Measurements from ENCODE around the gene TCP10L. TPM values are rescaled to one million over a fixed set of nuclear protein-coding genes. Genes with fewer than 3 reads are reported as not detected.

The TCP10L gene
- total and polyA plus RNA-seq, 4 donors = 1.1 to 8.0 (median 2.8) TPM

DNA sequence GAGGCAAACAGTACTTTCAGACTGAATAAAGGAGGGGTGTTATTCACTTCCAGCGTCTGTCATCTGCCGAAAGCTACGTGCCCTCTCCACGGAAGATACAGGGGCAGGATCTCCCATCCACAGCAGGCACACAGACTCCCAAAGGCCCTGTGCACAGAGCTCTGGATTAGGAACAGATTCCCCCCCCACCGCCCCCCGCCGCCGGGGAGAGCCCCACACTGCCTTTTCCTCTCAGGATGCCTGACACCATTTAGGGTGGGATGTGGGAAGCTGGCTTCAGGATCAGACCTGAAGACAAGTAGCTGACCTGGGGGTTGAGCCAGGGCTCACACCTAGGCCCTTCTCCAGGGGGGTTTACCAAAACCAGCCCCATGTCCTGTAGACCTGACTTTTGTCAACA, 8.4 kb upstream of the TCP10L start:
- Histone ChIP-seq H3K27ac (ENCODE audit: low read depth in 1 of 2, low read length in 2 of 2) (peak overlapping the region; percentile 51 to 81), H3K9me3 (ENCODE audit: control insufficient read depth in 4 of 4, low read length in 3 of 4) (no peaks in the 10 kb centered on the region), H3K27me3 (ENCODE audit: control insufficient read depth in 4 of 4, insufficient read depth in 4 of 4, low read length in 3 of 4) (no peaks in the 10 kb centered on the region), H3K4me1 (ENCODE audit: control insufficient read depth in 4 of 4, insufficient read depth in 4 of 4, low read length in 3 of 4) (peaks cover 7 to 40% (median 31%) of the 10 kb centered on the region in 4 donors), H3K9ac (ENCODE audit: low read depth in 1 of 2, low read length in 2 of 2) (no peak overlapping the region), H3K36me3 (ENCODE audit: control insufficient read depth in 4 of 4, insufficient read depth in 3 of 4, low read depth in 1 of 4, low read length in 3 of 4) (no peaks in the 10 kb centered on the region), H3K4me3 (ENCODE audit: low read depth in 1 of 3, low read length in 3 of 3) (no peak overlapping the region)
- WGBS = 67% methylated on average over 8 of the region's 8 CpGs
- DNase-seq (ENCODE audit: low spot score) = no peak
- TF ChIP-seq FOXA2 (IDR thresholded peaks at IDR 0.05) = no peak
- no peak for TF ChIP-seq HNF4A (conservative IDR thresholded peaks at IDR 0.05)
- TF ChIP-seq FOXA1 (IDR thresholded peaks at IDR 0.05) = no peak
- no peak for TF ChIP-seq YY1 (IDR thresholded peaks at IDR 0.05)
- TF ChIP-seq HNF4G (IDR thresholded peaks at IDR 0.05) = no peak
- TF ChIP-seq, protein P1, sequence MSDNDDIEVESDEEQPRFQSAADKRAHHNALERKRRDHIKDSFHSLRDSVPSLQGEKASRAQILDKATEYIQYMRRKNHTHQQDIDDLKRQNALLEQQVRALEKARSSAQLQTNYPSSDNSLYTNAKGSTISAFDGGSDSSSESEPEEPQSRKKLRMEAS (IDR thresholded peaks at IDR 0.05) = no peak
- TF ChIP-seq GABPA (IDR thresholded peaks at IDR 0.05 in 1 of 2, conservative IDR thresholded peaks at IDR 0.05 in 1 of 2) = no peak
- TF ChIP-seq JUND (IDR thresholded peaks at IDR 0.05) = no peak
- no peak for TF ChIP-seq NR2F2 (IDR thresholded peaks at IDR 0.05)
- no peak for TF ChIP-seq TAF1 (conservative IDR thresholded peaks at IDR 0.05)
- TF ChIP-seq EGR1 (IDR thresholded peaks at IDR 0.05; ENCODE audit: low read depth in 2 of 2) = no peak
- no peak for TF ChIP-seq RAD21 (IDR thresholded peaks at IDR 0.05)
- TF ChIP-seq, protein P2, sequence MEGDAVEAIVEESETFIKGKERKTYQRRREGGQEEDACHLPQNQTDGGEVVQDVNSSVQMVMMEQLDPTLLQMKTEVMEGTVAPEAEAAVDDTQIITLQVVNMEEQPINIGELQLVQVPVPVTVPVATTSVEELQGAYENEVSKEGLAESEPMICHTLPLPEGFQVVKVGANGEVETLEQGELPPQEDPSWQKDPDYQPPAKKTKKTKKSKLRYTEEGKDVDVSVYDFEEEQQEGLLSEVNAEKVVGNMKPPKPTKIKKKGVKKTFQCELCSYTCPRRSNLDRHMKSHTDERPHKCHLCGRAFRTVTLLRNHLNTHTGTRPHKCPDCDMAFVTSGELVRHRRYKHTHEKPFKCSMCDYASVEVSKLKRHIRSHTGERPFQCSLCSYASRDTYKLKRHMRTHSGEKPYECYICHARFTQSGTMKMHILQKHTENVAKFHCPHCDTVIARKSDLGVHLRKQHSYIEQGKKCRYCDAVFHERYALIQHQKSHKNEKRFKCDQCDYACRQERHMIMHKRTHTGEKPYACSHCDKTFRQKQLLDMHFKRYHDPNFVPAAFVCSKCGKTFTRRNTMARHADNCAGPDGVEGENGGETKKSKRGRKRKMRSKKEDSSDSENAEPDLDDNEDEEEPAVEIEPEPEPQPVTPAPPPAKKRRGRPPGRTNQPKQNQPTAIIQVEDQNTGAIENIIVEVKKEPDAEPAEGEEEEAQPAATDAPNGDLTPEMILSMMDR (IDR thresholded peaks at IDR 0.05; ENCODE audit: low read depth, low read length, missing input control) = no peak
- TF ChIP-seq, protein P3, sequence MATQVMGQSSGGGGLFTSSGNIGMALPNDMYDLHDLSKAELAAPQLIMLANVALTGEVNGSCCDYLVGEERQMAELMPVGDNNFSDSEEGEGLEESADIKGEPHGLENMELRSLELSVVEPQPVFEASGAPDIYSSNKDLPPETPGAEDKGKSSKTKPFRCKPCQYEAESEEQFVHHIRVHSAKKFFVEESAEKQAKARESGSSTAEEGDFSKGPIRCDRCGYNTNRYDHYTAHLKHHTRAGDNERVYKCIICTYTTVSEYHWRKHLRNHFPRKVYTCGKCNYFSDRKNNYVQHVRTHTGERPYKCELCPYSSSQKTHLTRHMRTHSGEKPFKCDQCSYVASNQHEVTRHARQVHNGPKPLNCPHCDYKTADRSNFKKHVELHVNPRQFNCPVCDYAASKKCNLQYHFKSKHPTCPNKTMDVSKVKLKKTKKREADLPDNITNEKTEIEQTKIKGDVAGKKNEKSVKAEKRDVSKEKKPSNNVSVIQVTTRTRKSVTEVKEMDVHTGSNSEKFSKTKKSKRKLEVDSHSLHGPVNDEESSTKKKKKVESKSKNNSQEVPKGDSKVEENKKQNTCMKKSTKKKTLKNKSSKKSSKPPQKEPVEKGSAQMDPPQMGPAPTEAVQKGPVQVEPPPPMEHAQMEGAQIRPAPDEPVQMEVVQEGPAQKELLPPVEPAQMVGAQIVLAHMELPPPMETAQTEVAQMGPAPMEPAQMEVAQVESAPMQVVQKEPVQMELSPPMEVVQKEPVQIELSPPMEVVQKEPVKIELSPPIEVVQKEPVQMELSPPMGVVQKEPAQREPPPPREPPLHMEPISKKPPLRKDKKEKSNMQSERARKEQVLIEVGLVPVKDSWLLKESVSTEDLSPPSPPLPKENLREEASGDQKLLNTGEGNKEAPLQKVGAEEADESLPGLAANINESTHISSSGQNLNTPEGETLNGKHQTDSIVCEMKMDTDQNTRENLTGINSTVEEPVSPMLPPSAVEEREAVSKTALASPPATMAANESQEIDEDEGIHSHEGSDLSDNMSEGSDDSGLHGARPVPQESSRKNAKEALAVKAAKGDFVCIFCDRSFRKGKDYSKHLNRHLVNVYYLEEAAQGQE (IDR thresholded peaks at IDR 0.05) = no peak
- TF ChIP-seq RXRA (IDR thresholded peaks at IDR 0.05) = no peak
- TF ChIP-seq SP1 (IDR thresholded peaks at IDR 0.05) = no peak
- TF ChIP-seq, protein P4, sequence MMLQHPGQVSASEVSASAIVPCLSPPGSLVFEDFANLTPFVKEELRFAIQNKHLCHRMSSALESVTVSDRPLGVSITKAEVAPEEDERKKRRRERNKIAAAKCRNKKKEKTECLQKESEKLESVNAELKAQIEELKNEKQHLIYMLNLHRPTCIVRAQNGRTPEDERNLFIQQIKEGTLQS (IDR thresholded peaks at IDR 0.05) = no peak

DNA sequence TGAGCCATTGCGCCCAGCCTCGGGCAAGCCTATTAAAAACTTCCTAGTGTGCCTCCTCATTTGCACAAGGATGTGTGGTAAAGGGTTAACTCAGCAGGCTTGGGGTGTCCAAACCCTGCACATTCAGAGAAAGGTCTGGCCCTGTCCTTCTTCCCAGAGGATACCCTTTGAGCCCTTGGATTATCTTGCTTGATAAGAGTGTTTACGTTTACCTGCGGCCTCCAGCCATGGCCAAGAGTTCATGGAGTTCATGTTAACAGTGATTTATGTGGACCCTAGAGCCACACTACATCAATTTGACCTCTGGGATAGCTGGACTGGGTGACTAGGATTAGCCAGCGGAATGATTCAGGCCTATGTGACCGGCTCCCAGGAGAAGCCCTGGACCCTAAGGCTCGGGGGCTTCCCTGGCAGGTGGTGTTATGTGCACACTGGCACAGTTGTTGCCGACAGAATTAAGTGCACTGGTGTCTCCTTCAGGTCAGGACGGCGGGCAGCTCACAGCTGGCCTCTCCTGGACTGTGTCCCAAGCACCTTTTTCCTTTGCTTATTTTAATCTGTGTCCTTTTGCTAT, 7.7 kb upstream of the TCP10L start:
- DNase-seq (ENCODE audit: low spot score) = peak; percentile 44
- WGBS = 22% methylated on average over 10 of the region's 10 CpGs
- no peaks in the 10 kb centered on the region for H3K9me3 ChIP-seq (ENCODE audit: control insufficient read depth in 4 of 4, low read length in 3 of 4)
- H3K9ac ChIP-seq (ENCODE audit: low read depth in 1 of 2, low read length in 2 of 2) = peak overlapping the region in 1 of 2 donors; percentile 49
- H3K4me1 ChIP-seq (ENCODE audit: control insufficient read depth in 4 of 4, insufficient read depth in 4 of 4, low read length in 3 of 4) = peaks cover 7 to 40% (median 31%) of the 10 kb centered on the region in 4 donors
- no peaks in the 10 kb centered on the region for H3K27me3 ChIP-seq (ENCODE audit: control insufficient read depth in 4 of 4, insufficient read depth in 4 of 4, low read length in 3 of 4)
- H3K27ac ChIP-seq (ENCODE audit: low read depth in 1 of 2, low read length in 2 of 2) = peak overlapping the region; percentile 51 to 81
- H3K4me3 ChIP-seq (ENCODE audit: low read depth in 1 of 3, low read length in 3 of 3) = no peak overlapping the region
- H3K36me3 ChIP-seq (ENCODE audit: control insufficient read depth in 4 of 4, insufficient read depth in 3 of 4, low read depth in 1 of 4, low read length in 3 of 4) = no peaks in the 10 kb centered on the region
- TF ChIP-seq, protein P1 (IDR thresholded peaks at IDR 0.05) = peak; percentile 76
- TF ChIP-seq GABPA (IDR thresholded peaks at IDR 0.05 in 1 of 2, conservative IDR thresholded peaks at IDR 0.05 in 1 of 2) = peak in 1 of 2 donors; percentile 46
- peak; percentile 82 to 86 for TF ChIP-seq JUND (IDR thresholded peaks at IDR 0.05)
- peak; percentile 81 for TF ChIP-seq YY1 (IDR thresholded peaks at IDR 0.05)
- TF ChIP-seq FOXA1 (IDR thresholded peaks at IDR 0.05) = peak; percentile 78
- TF ChIP-seq HNF4G (IDR thresholded peaks at IDR 0.05) = peak; percentile 88
- no peak for TF ChIP-seq TAF1 (conservative IDR thresholded peaks at IDR 0.05)
- TF ChIP-seq, protein P2 (IDR thresholded peaks at IDR 0.05; ENCODE audit: low read depth, low read length, missing input control) = no peak
- peak; percentile 59 for TF ChIP-seq NR2F2 (IDR thresholded peaks at IDR 0.05)
- TF ChIP-seq, protein P3 (IDR thresholded peaks at IDR 0.05) = peak; percentile 84
- peak; percentile 97 for TF ChIP-seq SP1 (IDR thresholded peaks at IDR 0.05)
- peak in 1 of 2 donors; percentile 63 for TF ChIP-seq EGR1 (IDR thresholded peaks at IDR 0.05; ENCODE audit: low read depth in 2 of 2)
- peak; percentile 98 to 99 for TF ChIP-seq RXRA (IDR thresholded peaks at IDR 0.05)
